ENCODE measurements around the gene ZNF548.

DNA sequence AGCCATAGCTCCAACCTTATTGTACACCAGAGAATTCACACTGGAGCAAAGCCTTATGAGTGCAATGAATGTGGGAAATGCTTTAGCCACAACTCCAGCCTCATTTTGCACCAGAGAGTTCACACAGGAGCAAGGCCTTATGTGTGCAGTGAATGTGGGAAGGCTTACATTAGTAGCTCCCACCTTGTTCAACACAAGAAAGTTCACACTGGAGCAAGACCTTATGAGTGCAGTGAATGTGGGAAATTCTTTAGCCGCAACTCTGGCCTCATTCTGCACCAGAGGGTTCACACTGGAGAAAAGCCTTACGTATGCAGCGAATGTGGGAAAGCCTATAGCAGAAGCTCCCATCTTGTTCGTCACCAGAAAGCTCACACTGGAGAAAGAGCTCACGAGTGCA is 32.2 kb upstream of the ZNF548 start:
- TF ChIP-seq EZH2 (IDR thresholded peaks at IDR 0.05; ENCODE audit: low read length), result no peak
- TF ChIP-seq, protein P1, sequence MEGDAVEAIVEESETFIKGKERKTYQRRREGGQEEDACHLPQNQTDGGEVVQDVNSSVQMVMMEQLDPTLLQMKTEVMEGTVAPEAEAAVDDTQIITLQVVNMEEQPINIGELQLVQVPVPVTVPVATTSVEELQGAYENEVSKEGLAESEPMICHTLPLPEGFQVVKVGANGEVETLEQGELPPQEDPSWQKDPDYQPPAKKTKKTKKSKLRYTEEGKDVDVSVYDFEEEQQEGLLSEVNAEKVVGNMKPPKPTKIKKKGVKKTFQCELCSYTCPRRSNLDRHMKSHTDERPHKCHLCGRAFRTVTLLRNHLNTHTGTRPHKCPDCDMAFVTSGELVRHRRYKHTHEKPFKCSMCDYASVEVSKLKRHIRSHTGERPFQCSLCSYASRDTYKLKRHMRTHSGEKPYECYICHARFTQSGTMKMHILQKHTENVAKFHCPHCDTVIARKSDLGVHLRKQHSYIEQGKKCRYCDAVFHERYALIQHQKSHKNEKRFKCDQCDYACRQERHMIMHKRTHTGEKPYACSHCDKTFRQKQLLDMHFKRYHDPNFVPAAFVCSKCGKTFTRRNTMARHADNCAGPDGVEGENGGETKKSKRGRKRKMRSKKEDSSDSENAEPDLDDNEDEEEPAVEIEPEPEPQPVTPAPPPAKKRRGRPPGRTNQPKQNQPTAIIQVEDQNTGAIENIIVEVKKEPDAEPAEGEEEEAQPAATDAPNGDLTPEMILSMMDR (optimal IDR thresholded peaks at IDR 0.05 in 1 of 3, IDR thresholded peaks at IDR 0.05 in 1 of 3, conservative IDR thresholded peaks at IDR 0.05 in 1 of 3; ENCODE audit: extremely low read depth in 1 of 3, insufficient read depth in 2 of 3, low read length in 3 of 3), result no peak
